ENCODE measurements around the gene SLC17A6.

The SLC17A6 gene

GRCh38 chr11:22337596-22338485, at the start of gene SLC17A6:
Gene SLC17A6 (plus strand): TSS chr11:22338381. CDS start chr11:22338534, 153 bp downstream.
- peak; percentile 32 for DNase-seq

DNA sequence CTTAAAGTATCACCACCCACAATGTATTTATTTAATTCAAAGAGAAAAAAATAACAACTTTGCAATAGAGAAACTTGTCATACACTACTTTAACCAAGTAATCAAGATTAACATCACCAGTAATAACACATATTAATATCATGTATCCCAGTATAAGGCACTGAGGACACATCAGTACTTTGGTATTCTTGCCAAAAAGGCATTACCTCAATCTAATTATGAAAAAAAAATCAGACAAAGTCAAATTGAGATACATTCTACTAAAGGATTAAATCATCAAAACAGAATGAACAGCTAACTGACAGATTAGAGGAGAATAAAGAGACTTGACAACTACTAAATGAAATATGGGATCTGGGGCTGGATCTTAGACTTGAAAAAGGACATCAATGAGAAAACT, 35.8 kb upstream of the SLC17A6 start:
- no peak for DNase-seq

- no peak for DNase-seq
These were observed 33.7 kb upstream of the SLC17A6 start for GRCh38 chr11:22304337-22304961.

DNA sequence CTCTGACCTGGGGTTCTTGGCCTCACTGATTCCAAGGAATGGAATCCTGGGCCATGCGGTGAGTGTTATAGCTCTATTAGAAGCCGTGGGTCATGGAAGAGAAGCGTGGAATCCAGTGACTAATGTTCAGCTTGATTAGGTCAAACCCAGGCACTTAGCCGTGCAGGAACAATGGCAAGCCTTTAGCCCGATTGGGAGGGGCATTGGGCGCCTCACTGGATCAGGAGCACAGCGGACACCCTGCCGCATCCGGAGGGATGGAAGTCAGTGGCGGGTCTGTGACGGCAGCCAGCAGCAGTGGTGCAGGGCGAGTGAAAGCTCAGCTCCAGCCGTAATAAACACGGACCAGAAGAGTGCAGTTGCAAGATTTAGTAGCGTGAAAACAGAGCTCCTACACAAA, 20.5 kb upstream of the SLC17A6 start:
- DNase-seq = no peak

- DNase-seq = no peak
These were observed 6.4 kb upstream of the SLC17A6 start for GRCh38 chr11:22331771-22332170.

DNA sequence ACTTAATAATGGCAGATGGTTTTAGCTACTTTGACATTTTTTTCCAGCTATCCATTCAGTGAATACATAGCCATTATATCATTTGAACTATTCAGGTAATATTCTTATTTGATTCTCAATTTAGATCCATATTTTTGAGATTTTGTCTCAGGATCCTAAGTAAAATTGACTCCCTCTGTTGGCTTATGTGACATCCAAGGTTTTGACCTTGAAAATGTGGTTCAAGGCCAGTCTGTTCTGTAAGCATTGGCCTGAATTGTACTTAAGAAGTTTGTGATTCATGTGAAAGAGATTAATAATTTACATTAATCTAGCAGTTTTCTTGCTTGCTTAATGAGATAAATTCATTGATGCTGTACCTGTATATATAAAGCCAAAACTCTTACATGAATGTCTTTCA, 1.6 kb upstream of the SLC17A6 start:
- no peak for DNase-seq

- DNase-seq = no peak
These were observed 1.4 kb downstream of the SLC17A6 start for GRCh38 chr11:22339611-22340010.

GRCh38 chr11:22340235-22340634, 2.1 kb downstream of the SLC17A6 start:
- DNase-seq = no peak

DNA sequence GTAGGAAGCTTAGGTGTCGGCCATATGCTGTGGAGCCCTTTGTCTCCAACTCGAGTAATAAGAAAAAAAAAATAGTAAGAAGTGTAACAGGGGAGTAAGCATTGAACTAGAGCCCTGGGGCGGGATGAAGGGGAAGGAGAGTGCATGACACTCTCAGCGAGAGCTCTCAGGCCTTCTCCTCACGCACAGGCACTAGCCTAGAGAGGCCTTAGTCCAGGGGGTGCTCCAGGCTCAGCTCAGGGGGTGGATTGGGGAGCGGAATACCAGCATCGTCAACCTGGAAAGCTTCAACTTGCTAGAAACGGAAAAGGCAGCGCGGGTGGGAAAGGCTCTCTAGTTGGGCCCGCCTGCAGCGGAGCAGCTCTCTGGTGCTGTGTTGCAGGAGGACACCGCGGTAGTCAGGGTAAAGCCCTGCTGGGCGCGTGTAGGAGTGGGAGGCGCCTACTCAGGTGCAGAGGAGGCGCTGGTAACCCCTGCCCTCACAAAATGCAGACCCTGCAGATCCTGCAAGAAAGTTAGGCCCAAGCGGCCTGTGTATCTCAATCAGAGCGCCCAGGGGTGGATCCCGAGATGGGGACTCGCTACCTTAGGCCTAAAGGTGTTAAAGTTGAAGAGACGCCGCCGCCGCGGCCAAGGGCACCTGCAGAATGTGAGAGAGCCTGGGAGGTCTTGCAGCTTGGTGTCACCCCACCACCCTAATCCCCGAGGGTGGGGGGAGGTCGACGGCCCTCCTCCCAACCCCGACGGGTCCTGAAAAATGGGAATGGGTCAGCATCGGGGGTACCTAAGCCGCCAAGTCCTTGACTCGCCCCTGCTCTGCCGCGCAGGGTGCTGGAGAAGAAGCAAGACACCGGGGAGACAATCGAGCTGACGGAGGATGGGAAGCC, 2.8 kb downstream of the SLC17A6 start:
- DNase-seq = no peak

- no peak for DNase-seq
These were observed 3.4 kb downstream of the SLC17A6 start for GRCh38 chr11:22341588-22341931.

GRCh38 chr11:22342211-22343031, 4.2 kb downstream of the SLC17A6 start:
- DNase-seq = no peak

- no peak for DNase-seq
These were observed 4.8 kb downstream of the SLC17A6 start for GRCh38 chr11:22343032-22343324.

GRCh38 chr11:22343371-22344032, 5.3 kb downstream of the SLC17A6 start:
- DNase-seq = no peak

DNA sequence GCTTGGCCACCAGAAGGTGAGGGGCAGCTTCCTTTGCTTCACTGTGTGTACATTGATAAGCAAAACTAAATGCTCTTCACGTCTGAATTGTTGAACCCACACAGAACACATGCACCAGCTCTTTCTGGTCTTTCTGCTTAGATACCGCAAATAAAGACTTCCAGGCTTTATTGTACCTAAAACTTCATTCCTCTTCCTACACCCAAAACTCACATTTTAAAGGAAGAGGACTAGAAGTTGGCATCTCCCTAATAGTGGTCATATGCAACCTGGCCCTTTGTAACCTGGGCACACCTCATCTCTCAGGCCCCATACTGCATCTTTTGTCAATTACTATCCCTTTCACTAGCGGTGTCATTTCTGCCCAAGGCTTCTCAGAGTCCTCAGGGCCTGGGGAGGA, 5.9 kb downstream of the SLC17A6 start:
- no peak for DNase-seq

DNA sequence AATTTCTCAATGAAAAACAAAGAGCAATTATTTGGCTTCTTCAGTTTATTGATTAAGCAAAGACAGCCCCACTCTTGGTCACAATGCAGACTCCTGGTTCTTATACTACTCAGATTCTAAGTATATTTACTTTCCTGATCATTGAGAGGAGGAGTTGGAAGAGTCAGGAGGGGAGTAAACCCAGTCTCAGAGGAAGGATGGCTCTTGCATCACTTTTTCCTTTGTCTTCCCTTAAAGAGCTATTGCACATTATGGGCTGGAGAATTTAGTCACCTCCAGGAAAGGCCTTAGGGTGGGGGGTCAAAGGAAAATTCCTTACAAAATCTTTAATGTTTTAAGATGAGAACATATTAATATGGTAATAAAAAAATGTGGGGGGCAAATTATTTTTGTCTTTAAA, 8.1 kb downstream of the SLC17A6 start:
- DNase-seq = no peak

DNA sequence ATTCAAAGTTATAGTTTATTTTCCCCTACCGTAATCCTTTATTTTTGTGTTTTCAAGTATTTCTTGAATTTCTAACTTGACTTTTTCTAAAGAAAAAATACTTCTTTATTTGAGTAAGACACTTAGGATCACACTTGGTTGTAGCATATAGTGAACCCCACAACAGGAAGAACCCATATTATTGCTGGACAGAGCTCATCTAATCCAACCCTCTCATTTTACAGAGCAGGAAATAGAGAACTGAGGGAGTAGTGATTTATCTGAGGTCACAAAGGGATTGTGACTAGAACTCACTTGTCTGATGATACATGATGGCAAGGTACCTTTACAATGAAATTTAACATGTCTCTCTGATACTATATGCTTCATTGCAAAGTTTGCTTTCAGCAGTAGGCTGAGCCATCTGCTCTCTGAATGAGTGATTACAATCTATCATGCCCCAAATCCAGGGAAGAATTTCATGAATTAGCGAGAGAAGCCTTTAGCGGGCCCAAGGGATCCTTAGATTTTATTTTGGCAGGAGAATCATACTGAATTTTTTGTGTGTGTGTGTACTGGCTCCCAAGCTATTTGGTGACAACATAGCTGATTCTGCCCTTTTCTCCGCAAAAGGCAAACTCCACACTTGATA, 9.8 kb downstream of the SLC17A6 start:
- DNase-seq = no peak

DNA sequence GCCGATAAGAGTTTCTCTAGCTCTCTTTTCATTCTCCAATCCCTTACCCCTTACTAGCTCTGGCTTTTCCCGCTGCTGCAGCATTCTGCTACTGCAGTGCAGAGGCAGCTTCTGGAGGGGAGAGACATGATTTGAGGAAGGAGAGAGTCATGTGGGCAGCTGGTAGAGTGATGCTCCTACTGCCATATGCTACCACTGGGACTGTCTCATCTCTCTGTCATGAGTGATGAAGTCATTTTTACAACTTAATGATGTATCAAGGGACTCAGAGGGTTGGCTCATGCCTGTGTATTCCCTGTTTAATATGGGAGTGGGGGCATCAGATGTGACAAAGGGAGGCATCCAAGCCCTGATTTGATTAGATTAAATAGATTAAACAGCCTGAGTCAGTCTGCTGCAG, 11.3 kb downstream of the SLC17A6 start:
- no peak for DNase-seq

- no peak for DNase-seq
These were observed 21.1 kb downstream of the SLC17A6 start for GRCh38 chr11:22359295-22359694.

GRCh38 chr11:22371160-22371559, 33.0 kb downstream of the SLC17A6 start:
- DNase-seq = no peak

GRCh38 chr11:22387126-22387525, 48.9 kb downstream of the SLC17A6 start:
- no peak for DNase-seq

DNA sequence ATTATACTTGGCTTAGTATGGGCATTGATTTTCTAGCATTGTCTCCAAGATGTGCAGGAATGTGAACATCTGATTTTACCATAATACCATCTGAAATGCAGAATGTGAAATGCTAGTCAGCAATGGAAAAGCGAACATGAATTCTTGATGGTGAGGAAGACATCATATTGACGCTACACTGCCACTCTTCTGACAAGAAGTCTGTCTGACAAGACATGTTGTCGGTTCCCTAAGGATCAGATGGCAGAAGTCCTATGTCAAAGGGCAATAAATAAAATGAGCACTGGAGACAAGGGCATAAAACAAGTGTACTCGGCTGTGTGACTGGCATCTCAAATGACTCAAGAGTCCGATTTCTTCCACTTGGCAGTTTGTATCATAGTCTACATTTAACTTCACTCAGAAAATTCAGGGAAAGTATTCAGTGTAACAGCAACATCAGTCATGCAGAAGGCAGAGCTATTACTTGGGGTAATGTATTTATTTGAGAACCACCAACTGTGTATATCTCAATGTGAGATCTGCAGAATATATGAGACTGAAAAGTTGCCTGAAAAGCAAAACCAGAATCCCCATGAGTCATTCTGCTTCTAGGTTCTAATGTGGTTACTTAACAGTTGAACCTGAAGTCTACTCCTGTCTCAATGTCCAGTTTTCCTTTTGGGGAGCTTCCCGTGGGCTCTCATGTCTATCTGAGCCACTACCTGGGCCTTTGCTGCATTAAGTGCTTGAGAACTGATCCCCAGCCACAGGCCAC, 51.5 kb downstream of the SLC17A6 start:
- no peak for DNase-seq
